ENCODE results near the gene PTTG1.

Gene PTTG1

GRCh38 chr5:160473681-160474080 is 52.0 kb downstream of the PTTG1 start:
- DNase-seq (ENCODE audit: low spot score) = no peak

- DNase-seq (ENCODE audit: low spot score) = no peak
Observed at GRCh38 chr5:160474084-160474483, 52.4 kb downstream of the PTTG1 start.

GRCh38 chr5:160475864-160476438 is 54.3 kb downstream of the PTTG1 start:
- no peak for DNase-seq (ENCODE audit: low spot score)

GRCh38 chr5:160477266-160477970 is 55.8 kb downstream of the PTTG1 start:
- DNase-seq (ENCODE audit: low spot score) = no peak

- no peak for DNase-seq (ENCODE audit: low spot score)
Observed at GRCh38 chr5:160478163-160478562, 56.5 kb downstream of the PTTG1 start.

Data from HuH-7.5 (cell line).